Upper lobe of left lung (tissue), 6 donors: ENCODE results near the gene XRN2. TPM values are rescaled to one million over a fixed set of nuclear protein-coding genes. Genes with fewer than 3 reads are reported as not detected.

Experiments
- ATAC-seq, 2 donors: fragments of 200-7000 bp; cut with Tn5 transposase; one replicate each; pipeline ENCODE4 v1.9.1; 2022; ENCODE audit warnings: mild to moderate bottlenecking in 2 of 2, moderate library complexity in 2 of 2; ENCODE audit not compliant: low FRiP score in 2 of 2
- DNase-seq, 2 donors: peaks; one replicate each; pipeline ENCODE4 v3.0.0-alpha.2; 2019 to 2020
- H3K27ac ChIP-seq, 4 donors: fragments of 200-600 bp; sonication (generic); one replicate each; pipeline ENCODE4 v1.5.1; 2016 to 2019
- H3K27me3 ChIP-seq, 4 donors: fragments of 200-600 bp; sonication (generic); one replicate each; pipeline ENCODE4 v1.5.1; 2017 to 2019
- H3K36me3 ChIP-seq, 4 donors: fragments of 200-600 bp; sonication (generic); one replicate each; pipeline ENCODE4 v1.5.1; 2016 to 2019
- H3K4me1 ChIP-seq, 4 donors: fragments of 200-600 bp; sonication (generic); one replicate each; pipeline ENCODE4 v1.5.1; 2018 to 2019
- H3K4me3 ChIP-seq, 4 donors: fragments of 200-600 bp; sonication (generic); one replicate each; pipeline ENCODE4 v1.5.1; 2017 to 2019; ENCODE audit warnings: mild to moderate bottlenecking in 2 of 4, moderate library complexity in 1 of 4
- H3K9me3 ChIP-seq, 4 donors: fragments of 200-600 bp; sonication (generic); one replicate each; pipeline ENCODE4 v1.5.1; 2018 to 2019
- EP300 ChIP-seq, 4 donors: sonication (generic); formaldehyde crosslinking; IDR thresholded peaks; one replicate each; pipeline ENCODE4 v1.5.1; 2017; ENCODE audit warnings: antibody characterized with exemption in 4 of 4, control low read depth in 2 of 4
- POLR2A ChIP-seq, 4 donors: fragments of 450-650 bp; IDR thresholded peaks; one replicate each; pipeline ENCODE4 v1.5.1; 2016 to 2017; ENCODE audit warnings: antibody characterized with exemption in 4 of 4, mild to moderate bottlenecking in 2 of 4
- POLR2AphosphoS5 ChIP-seq, 2 donors: sonication (generic); formaldehyde crosslinking; IDR thresholded peaks; one replicate each; pipeline ENCODE4 v1.5.1; 2017; ENCODE audit warnings: antibody characterized with exemption in 2 of 2
- WGBS, 2 donors: methylation state at CpG; one replicate each; pipeline ENCODE4 v1.1.5; 2017 to 2018; 5-methylcytosine and 5-hydroxymethylcytosine counted together
- total RNA-seq, 6 donors: library from RNA; depleted of rRNA in 4 of 6; stranded (reverse); fragments of >200 nt in 4 of 6; gene quantifications; one replicate each; pipeline versions ENCODE4 v1.1.0 to v1.2.1, GENCODE V29; 2016 to 2021
- TF ChIP-seq, protein P1 (sequence below), 6 experiments: fragments of 450-650 bp in 4 of 6; fragments of 200-600 bp in 2 of 6; sonication (generic) in 2 of 6; IDR thresholded peaks; one replicate each; pipeline ENCODE4 v1.5.1; 2016 to 2019; ENCODE audit warnings: antibody characterized with exemption in 6 of 6
- donor health status: DM: no; HTN: no; CAD: no; lungs with moderate emphysema.
- donor health status: DM: no; HTN: yes; CAD: no; lungs with severe emphysema.

Gene XRN2
- total RNA-seq, 6 donors from 2014 or later: 38.3 to 70.5 (median 55.0) TPM

DNA sequence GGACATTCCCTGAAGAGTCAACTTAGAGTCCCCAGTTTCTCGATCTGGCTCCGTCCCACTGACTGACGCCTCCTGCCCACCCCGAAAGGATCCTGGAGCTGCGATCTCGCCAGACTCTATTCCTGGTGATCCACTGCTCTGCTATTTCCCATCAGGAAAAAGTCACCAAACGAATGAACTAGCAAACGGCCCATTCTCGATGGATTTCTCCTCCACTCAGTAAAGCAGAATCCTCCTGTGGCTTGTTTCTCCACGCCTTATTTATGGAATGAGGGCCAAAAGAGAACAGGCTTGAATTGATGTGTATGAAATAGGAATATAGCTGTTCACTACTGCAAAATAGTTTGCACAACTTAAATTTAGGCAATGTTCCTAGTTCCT lies 88.8 kb downstream of the XRN2 start:
- Histone ChIP-seq H3K9me3 (no peaks in the 10 kb centered on the region), H3K4me3 (no peak overlapping the region), H3K27ac (no peak overlapping the region), H3K36me3 (peaks cover 0 to 33% (median 6%) of the 10 kb centered on the region in 4 donors), H3K27me3 (peaks cover 0 to 48% (median 18%) of the 10 kb centered on the region in 4 donors), H3K4me1 (peaks cover 9 to 23% (median 15%) of the 10 kb centered on the region in 4 donors)
- WGBS, 2 donors: 31 to 42% methylated on average over 9 to 10 of the region's 10 CpGs
- DNase-seq (no peak), ATAC-seq (no peak)
- TF ChIP-seq, protein P1, sequence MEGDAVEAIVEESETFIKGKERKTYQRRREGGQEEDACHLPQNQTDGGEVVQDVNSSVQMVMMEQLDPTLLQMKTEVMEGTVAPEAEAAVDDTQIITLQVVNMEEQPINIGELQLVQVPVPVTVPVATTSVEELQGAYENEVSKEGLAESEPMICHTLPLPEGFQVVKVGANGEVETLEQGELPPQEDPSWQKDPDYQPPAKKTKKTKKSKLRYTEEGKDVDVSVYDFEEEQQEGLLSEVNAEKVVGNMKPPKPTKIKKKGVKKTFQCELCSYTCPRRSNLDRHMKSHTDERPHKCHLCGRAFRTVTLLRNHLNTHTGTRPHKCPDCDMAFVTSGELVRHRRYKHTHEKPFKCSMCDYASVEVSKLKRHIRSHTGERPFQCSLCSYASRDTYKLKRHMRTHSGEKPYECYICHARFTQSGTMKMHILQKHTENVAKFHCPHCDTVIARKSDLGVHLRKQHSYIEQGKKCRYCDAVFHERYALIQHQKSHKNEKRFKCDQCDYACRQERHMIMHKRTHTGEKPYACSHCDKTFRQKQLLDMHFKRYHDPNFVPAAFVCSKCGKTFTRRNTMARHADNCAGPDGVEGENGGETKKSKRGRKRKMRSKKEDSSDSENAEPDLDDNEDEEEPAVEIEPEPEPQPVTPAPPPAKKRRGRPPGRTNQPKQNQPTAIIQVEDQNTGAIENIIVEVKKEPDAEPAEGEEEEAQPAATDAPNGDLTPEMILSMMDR (IDR thresholded peaks at IDR 0.05): no peak

DNA sequence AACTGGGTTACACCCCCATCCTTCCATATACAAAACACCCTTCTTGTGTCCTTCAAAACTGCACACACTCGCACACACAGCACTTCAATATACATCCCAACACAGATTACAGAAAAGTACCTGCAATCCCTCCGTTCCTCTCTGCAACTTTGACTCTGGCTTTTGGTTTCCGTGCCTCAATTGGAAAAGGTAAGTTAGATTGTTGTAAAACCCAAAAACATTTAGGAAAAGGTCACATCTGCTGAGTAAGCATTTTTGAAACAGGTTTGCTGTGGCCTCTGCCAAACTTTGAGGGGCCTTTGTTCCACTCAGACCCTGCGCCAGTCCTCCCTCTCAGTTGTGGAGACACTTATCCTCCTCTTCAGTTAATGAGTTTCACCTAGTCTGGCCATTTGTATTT lies 90.0 kb downstream of the XRN2 start:
- H3K4me3 ChIP-seq: no peak overlapping the region
- WGBS, 2 donors: 46 to 47% methylated on average over 4 of the region's 4 CpGs
- H3K9me3 ChIP-seq: no peaks in the 10 kb centered on the region
- H3K27ac ChIP-seq: no peak overlapping the region
- TF ChIP-seq POLR2AphosphoS5 (IDR thresholded peaks at IDR 0.05) (no peak), EP300 (IDR thresholded peaks at IDR 0.05) (no peak), POLR2A (IDR thresholded peaks at IDR 0.05) (no peak)
- TF ChIP-seq, protein P1 (IDR thresholded peaks at IDR 0.05): no peak
- peaks cover 9 to 31% (median 19%) of the 10 kb centered on the region in 4 donors for H3K4me1 ChIP-seq
- ATAC-seq (no peak), DNase-seq (no peak)
- peaks cover 0 to 60% (median 28%) of the 10 kb centered on the region in 4 donors for H3K27me3 ChIP-seq
- H3K36me3 ChIP-seq: peaks cover 0 to 21% (median 3%) of the 10 kb centered on the region in 4 donors

DNA sequence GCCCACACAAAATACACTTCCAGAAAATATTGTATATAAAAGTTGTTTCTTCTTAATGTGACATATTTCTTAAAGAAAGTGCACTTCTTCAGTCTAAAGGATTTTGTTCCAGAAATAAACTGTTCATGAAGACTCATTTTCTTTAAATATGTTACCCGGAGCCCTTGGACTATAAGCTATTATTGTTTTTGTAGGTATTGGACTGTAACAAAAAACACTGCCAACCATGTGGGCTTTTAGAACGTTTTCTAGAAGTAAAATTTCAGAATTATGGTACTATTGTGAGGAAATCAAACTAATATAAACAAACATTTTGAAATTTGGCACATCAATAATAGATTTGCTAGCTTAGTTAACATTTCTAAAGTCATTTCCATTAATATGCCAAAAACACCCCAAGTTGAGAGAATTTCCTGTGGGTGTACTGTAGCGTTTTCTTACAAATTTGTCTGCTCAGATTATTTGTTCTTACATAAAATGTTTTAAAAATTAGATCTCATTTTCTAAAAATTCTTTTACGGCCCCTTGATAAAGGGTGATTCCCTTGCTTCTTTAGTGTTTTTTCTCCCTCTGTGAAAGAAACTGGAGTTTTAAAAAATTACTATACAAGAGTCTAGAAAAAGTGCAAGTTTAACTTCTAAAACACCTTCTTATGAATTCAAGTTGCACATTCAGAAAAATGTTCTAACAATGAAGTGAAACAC lies 90.8 kb downstream of the XRN2 start:
- 44 to 57% methylated on average over 4 of the region's 4 CpGs for WGBS, 2 donors
- no peak overlapping the region for H3K27ac ChIP-seq
- no peak overlapping the region for H3K4me3 ChIP-seq
- H3K4me1 ChIP-seq: peaks cover 9 to 31% (median 19%) of the 10 kb centered on the region in 4 donors
- DNase-seq: no peak
- no peaks in the 10 kb centered on the region for H3K9me3 ChIP-seq
- no peak for TF ChIP-seq EP300 (IDR thresholded peaks at IDR 0.05)
- no peak for TF ChIP-seq POLR2A (IDR thresholded peaks at IDR 0.05)
- no peak for TF ChIP-seq POLR2AphosphoS5 (IDR thresholded peaks at IDR 0.05)
- TF ChIP-seq, protein P1 (IDR thresholded peaks at IDR 0.05): no peak
- H3K27me3 ChIP-seq: peaks cover 0 to 65% (median 31%) of the 10 kb centered on the region in 4 donors
- ATAC-seq: no peak
- peaks cover 0 to 15% (median 3%) of the 10 kb centered on the region in 4 donors for H3K36me3 ChIP-seq

DNA sequence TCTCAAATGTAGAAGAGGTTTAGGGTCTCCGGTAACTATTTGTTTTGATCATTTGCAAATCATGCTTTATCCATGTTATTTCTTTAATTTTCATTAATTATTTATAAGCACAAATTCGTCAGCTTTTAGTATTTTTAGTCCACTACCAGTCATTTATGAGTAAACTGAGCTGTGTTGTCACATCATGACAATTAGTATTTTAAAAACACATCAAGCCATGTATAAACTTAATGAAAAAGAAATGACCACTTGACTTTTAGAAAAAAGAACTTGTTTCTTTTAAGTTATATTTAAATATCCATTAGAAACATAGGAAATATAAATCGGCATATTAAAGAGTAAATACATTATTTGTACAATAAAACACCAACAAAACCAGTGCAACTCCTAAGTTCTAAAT lies 91.4 kb downstream of the XRN2 start:
- Histone ChIP-seq H3K4me3 (no peak overlapping the region), H3K9me3 (no peaks in the 10 kb centered on the region), H3K36me3 (peaks cover 0 to 9% (median 3%) of the 10 kb centered on the region in 4 donors), H3K27ac (no peak overlapping the region), H3K27me3 (peaks cover 0 to 69% (median 33%) of the 10 kb centered on the region in 4 donors), H3K4me1 (peaks cover 9 to 31% (median 19%) of the 10 kb centered on the region in 4 donors)
- 24 to 27% methylated on average over 3 of the region's 3 CpGs for WGBS, 2 donors
- TF ChIP-seq, protein P1 (IDR thresholded peaks at IDR 0.05): no peak
- TF ChIP-seq EP300 (IDR thresholded peaks at IDR 0.05) (no peak), POLR2AphosphoS5 (IDR thresholded peaks at IDR 0.05) (no peak), POLR2A (IDR thresholded peaks at IDR 0.05) (no peak)
- ATAC-seq (no peak), DNase-seq (no peak)
